ENCODE data around the gene NAA80.

The NAA80 gene

DNA sequence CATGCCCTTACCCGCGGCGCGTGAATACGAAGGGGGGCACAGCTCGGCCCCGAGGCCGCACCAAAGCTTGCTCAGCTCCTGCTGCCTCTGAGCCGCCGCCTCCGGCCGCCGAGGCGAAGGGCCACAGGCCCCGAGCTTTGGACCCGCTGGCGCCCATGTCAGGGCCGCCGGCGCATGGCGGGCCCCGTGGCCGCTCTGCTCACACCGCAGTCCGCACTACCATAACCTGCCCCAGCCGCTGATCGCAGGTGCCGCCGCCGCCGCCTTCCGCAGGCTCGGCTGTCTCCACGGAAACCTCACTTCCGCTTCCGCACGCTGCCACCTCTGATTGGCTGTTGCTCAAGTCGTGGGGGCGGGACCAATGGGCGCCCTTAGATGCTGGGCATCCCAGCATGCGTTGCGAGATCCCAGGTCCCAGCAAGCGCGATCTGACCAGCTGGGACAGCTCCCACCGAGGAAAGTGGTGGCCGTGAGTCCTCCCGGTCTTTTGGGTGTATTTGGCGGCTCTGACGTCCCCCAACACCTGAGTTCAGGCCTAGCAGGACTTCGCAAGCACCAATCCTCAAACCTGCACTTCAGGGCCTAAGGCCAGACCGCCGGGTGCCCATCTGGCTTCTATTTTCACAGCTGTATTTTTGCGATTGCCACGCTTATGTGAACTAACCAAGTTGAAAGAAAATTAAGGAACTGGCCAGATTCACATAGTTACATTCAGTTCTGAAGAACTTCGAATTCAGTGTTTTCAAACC is 28.9 kb upstream of the NAA80 start, which contains the start of gene TUSC2:
Gene TUSC2 (minus strand): TSS at position 281 of the 749 bp plus-strand sequence. CDS start 124 bp downstream, at position 157.
- peak; percentile 97 for DNase-seq

DNA sequence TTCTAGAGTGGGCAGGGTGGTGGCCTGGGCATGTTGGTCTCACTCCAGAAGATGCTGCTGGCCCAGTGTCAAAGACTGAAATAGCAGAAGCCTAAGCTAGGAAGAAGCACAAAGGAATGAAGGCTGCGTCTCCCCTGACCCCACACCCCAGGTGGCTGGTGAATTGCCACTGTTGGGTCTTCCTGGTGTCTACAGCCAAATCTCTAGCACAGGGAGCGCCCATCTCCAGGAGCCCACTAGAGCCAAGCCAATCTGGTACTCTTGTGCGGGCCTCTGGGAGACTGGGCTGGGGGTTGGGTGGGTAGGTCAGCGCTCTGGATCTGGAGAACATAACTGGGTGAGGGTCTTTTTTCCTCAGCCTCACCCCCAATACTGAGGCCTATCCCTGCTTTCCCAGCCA is 27.9 kb upstream of the NAA80 start:
- DNase-seq, result no peak

DNA sequence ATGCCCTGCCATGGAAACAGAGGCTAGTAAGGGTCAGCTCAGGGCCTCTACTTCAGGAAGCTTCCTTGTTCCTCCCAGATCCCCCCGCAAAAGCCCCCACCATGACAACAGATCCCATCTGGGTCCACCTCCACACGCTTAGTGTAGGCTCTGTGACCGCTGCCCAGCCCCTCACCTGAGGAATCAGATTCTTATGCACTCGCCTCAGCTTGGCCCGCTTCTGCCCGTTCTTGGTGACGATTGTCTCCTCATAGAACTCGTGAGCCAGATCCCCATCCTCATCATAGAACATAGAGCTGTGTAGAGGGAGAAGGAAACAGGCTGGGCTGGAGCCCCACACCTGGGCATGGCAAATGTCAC is 27.0 kb upstream of the NAA80 start:
- DNase-seq, result no peak

GRCh38 chr3:50325497-50326181 is 26.4 kb upstream of the NAA80 start:
- DNase-seq, result no peak

DNA sequence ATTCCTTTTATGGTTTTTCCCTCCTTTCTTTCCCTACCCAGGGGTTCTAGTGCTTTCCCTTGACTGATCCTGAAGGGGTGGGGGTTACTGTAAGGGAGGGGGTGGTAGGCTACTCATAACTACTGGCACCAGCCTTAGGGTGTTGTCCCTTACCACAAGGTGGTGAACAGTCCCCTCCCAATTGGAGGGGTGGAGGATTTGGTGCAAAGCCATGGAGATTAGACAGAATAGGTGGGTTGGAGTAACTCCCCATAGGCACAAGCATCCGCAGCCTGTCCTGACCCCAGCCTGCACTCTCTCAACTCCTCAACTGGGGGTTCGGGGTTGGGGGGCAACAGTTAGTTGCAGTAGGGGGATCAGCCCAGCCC is 25.9 kb upstream of the NAA80 start:
- DNase-seq, result no peak

- peak; percentile 67 for DNase-seq
Observed at GRCh38 chr3:50324351-50325112, 25.3 kb upstream of the NAA80 start.

GRCh38 chr3:50323614-50324199 is 24.5 kb upstream of the NAA80 start:
- no peak for DNase-seq

- no peak for DNase-seq
Observed at GRCh38 chr3:50323092-50323600, 23.9 kb upstream of the NAA80 start.

DNA sequence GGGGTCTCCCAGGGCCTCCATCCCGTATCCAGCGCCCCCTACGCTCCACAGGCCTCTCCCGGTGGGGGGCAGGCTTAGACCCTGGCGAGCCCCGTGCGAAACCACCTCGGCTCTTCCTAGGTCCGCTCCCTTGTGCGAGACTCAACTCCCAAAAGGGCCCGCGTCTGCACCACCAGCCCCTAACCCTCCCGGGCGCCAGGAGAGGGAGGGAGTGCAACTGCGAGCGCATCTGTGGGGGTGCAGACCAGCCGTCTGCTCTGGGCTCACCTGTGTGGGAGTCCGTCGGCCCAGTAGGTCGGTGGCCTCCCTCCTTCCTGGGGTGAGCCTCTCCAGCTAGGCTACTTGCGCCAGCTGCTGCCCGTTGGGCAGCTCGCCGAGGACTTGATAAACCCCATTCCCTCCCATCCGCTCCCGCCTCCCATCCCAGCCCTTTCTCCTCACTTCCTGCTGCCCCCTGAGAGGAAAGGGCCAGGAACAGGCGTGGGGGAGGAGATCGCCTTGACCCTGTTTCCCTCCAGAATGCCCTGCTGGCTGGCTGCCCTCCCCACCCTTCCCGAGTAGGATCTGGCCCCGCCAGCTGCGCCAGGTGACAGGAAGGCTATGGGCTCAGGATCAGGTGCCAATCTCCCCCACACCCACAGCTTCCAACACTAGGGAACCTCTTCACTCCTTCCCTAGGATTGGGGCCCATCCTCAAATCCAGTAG is 23.3 kb upstream of the NAA80 start, which contains the start of gene HYAL2:
Gene HYAL2 (minus strand): TSS at position 360 of the 706 bp plus-strand sequence. CDS start 2,256 bp downstream, outside the sequence.
- DNase-seq, result no peak

- no peak for DNase-seq
Observed at GRCh38 chr3:50322115-50322385, 22.8 kb upstream of the NAA80 start.

DNA sequence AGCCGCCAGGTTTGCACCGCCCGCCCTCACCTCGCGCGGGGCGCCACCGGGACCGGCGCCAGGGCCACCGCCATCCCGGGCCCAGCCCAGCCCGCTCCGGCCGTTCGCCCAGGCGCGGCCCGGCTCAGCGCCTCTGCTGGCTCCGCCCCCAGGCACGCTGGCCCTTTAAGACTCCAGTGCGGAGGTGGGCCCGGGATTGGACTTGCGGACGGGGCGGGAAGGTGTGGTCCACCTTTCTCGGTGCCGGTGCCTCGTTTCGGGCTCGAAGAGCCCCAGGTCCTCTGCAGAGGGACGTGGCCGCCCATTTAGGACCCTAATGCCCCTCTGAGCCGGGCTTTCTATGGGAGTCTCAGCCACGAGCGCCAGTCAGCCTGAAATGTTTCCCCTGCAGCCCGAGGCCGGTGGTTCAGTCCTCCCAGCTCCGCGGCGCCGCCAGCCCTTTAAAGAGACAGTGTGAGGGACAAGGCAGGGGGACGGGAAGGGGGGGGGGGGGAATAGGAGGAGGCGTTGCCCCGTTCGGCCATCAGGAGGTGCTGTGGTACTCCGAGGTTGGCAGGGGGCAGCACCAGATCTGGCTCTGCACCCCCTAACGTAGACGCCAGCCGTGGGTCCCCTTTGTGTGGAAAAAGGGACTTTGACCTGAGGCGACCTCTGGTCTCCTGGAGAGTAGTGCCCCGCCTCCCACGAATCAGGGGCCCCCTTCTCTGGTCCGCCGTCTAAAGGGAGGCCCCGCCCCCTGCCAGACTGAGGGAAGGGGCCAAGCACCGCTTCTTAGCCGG is 22.3 kb upstream of the NAA80 start:
- DNase-seq, result peak; percentile 88

DNA sequence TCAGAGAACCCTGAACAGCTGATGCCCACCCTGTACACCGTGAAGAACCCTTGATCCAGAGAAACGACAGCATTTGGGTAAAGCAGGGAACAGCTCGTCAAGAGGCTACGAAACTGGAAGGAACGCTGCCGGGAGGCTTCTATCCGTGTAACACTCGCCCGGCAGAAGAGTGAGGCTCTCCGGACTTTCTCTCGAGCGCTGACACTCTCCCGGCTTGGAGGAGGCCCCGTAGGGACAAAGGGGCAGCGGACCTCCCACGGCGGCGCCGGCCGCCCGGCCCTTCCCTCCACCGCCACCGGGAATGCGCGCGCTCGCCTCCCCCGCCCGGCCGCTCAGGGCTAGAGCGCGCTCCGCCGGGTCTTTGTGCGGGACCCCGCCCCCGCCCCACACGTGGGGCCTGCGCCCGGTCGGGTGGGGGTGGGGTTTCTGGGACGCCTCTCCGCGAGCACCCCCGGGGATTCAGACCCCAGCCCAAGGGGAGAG is 21.7 kb upstream of the NAA80 start:
- DNase-seq, result peak; percentile 79

DNA sequence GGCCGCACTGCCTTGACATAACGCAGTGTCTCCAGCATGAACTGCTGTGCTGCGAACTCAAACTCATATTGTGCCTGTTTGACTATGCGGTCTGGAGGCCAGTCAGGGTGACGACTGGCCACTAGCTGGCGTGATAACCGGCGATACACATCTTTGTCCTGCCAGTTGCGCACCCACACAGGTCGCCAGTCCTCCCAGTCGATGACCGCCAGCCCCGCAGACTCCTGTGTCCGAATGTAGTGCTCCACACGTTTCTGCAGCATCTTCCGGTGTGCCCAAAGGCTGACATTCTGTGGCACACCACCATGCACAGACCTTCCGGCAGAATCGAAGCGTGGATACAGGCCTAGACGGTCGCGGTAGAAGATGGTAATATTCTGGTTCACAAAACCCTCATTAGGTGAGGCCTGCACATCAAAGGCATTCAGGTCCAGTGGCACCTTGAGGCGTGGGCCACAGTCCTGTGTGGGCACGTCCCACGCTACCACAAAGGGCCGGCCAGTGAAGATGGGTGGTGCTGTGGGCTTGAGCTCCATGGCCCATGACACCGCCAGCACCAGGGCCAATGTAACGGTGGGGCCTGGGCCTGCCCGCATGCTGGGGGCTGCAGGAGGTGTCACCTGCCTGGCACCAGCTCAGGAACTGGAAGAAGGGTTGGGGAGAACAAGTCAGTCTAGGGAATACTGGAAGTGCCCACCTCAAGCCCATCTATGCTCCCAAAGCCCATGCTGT is 20.9 kb upstream of the NAA80 start:
- DNase-seq, result no peak

DNA sequence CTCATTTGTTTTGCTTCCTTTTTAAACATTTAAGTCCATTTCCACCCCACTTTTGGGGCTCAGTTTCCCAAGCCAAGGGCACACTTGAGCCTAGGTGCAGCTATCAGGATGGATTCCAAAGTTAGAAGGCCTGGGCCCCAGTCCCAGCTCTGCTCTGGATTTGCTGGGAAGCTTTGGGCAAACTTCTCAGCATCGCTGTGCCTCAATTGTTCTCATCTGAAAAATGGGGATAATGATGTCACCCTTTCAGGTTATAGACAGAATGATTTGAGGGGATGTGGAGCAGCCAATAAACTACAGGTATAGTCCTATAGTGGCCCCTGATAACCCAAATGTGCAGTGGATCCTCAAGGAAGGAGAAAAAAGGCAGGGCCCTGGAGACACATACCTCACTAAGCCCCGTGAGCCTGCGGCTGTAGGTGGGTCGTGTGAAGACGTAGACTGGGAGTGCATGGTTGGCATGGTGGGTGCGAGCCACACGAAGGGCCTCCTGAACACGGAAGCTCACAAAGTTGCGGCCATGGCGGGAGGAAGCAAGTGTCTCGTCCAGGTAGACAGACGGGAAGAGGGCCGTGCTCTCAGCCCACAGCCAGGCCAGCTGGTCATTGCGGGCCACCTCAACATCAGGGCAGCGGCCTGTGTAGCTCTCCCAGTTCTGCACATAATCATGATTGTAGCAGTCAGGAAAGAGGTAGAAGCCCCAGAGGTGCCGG is 20.1 kb upstream of the NAA80 start:
- DNase-seq, result no peak

GRCh38 chr3:50318615-50319014 is 19.4 kb upstream of the NAA80 start:
- no peak for DNase-seq

DNA sequence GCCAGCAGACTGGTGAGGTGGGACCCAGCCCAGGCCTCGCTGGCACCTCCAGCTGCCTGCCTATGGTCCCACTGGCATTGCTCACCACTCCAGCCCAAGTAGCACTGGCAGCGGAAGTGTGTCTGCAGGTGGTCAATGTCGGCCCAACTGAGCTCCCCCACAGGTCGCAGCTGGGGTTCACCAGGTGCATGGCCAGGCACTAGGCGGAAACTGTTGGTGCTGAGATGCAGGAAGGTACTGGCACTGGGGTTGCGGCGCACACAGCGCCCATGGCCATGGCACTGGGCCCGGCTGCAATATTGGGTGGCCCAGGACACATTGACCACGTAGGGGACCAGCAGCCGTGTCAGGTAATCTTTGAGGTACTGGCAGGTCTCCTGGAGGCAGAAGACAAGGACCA is 19.0 kb upstream of the NAA80 start:
- no peak for DNase-seq

DNA sequence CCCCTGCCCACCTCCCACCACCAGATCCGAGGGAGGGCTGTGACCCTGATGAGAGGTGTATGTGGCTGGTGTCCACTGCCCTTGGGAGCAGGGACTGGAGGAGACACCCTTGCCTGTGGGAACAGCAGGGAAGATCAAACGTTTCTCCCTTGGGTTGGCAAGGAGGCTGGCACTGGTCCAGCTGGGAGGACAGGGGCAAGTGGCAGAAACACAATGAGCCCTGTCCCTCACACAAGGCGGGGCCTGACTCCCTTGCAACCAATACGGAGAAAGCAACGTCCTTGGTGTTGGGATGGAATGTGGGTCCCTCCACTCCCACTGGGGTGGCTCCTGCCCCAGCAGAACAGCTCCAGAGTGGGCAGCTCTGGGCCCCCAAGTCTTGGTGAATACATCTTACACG is 18.1 kb upstream of the NAA80 start:
- DNase-seq, result no peak

DNA sequence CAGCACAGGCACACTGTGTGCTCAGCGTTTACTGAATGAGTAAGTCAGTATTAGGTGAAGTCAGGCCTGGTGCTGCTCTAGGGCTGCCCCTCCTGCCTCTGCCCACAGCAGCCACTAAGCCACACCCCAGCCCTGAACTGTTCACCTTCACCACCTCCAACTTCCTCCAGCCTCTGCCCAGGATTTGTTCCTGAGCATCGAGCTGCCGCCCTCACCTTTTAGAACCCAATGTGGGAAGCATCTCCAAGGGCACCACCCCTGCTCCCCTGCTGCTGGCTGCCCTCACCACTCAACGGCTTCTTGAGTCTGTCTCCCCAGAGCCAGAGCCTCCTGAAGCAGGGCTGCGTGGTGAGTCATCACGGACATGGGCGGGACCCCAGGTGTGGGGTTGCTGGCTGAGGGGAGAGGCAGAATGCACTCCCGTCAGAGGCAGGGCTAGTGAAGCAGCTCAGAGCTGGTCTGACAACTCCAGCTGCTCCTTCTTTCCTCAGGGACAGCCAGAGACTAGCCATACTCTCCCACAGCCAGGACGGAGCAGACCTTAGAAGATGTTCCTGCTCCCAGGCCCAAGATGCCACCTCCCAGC is 17.5 kb upstream of the NAA80 start:
- DNase-seq, result peak; percentile 81

GRCh38 chr3:50314816-50315215 is 15.6 kb upstream of the NAA80 start:
- no peak for DNase-seq

GRCh38 chr3:50314342-50314741 is 15.1 kb upstream of the NAA80 start:
- no peak for DNase-seq
